Lower leg skin (tissue), 3 donors: ENCODE results near the gene ANKRD23.

ENCODE experiments used
- POLR2A ChIP-seq, 2 donors: fragments of 450-650 bp; IDR thresholded peaks; one replicate each; pipeline ENCODE4 v1.6.1; 2016 to 2017; ENCODE audit warnings: antibody characterized with exemption in 2 of 2, mild to moderate bottlenecking in 1 of 2, moderate library complexity in 1 of 2
- TF ChIP-seq, protein P1 (sequence below), 3 donors: fragments of 450-650 bp; IDR thresholded peaks; one replicate each; pipeline ENCODE4 v1.5.1; 2016; ENCODE audit warnings: antibody characterized with exemption in 3 of 3, mild to moderate bottlenecking in 3 of 3, moderate library complexity in 2 of 3

- no peak for TF ChIP-seq POLR2A (IDR thresholded peaks at IDR 0.05)
- TF ChIP-seq, protein P1, sequence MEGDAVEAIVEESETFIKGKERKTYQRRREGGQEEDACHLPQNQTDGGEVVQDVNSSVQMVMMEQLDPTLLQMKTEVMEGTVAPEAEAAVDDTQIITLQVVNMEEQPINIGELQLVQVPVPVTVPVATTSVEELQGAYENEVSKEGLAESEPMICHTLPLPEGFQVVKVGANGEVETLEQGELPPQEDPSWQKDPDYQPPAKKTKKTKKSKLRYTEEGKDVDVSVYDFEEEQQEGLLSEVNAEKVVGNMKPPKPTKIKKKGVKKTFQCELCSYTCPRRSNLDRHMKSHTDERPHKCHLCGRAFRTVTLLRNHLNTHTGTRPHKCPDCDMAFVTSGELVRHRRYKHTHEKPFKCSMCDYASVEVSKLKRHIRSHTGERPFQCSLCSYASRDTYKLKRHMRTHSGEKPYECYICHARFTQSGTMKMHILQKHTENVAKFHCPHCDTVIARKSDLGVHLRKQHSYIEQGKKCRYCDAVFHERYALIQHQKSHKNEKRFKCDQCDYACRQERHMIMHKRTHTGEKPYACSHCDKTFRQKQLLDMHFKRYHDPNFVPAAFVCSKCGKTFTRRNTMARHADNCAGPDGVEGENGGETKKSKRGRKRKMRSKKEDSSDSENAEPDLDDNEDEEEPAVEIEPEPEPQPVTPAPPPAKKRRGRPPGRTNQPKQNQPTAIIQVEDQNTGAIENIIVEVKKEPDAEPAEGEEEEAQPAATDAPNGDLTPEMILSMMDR (IDR thresholded peaks at IDR 0.05), result no peak
Measured at GRCh38 chr2:96852667-96853066, 8.8 kb upstream of the ANKRD23 start.
